Measurements from ENCODE around the gene MYO10. TPM values are rescaled to one million over a fixed set of nuclear protein-coding genes. Genes with fewer than 3 reads are reported as not detected.
"Not testable (repeated sequence)": the region's sequence is repeated elsewhere in the genome, so short reads cannot be mapped to it uniquely, and the experiment has no call there.

The MYO10 gene
- polyA plus RNA-seq (ENCODE audit: insufficient read length in 3 of 3), result 10 to 100 TPM; 38.1 to 42.3 (median 38.2) TPM

GRCh38 chr5:16936150-16936988 is at the start of gene MYO10:
TSS of gene MYO10 (minus strand) at chr5:16936288. CDS start at chr5:16935808, 480 bp downstream.
- DNase-seq (ENCODE audit: low read depth in 3 of 3, low spot score in 2 of 3), result peak in 1 of 3 donors; percentile 64

DNA sequence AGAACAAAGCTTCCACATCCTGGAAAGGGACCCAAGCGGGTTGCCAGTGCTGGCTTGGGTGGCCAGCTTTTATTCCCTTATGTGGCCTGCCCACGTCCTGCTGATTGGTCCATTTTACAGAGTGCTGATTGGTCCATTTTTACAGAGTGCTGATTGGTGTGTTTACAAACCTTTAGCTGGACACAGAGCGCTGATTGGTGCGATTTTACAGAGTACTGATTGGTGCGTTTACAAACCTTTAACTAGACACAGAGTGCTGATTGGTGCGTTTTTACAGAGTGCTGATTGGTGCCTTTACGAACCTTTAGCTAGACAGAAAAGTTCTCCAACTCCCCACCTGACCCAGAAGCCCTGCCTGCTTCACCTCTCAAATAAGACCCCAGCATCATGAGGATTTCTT is 49.2 kb upstream of the MYO10 start:
- DNase-seq (ENCODE audit: low read depth in 3 of 3, low spot score in 2 of 3), result not testable (repeated sequence)

GRCh38 chr5:16983972-16984371 is 47.9 kb upstream of the MYO10 start:
- no peak for DNase-seq (ENCODE audit: low read depth in 3 of 3, low spot score in 2 of 3)

GRCh38 chr5:16983022-16983639 is 47.0 kb upstream of the MYO10 start:
- no peak for DNase-seq (ENCODE audit: low read depth in 3 of 3, low spot score in 2 of 3)

DNA sequence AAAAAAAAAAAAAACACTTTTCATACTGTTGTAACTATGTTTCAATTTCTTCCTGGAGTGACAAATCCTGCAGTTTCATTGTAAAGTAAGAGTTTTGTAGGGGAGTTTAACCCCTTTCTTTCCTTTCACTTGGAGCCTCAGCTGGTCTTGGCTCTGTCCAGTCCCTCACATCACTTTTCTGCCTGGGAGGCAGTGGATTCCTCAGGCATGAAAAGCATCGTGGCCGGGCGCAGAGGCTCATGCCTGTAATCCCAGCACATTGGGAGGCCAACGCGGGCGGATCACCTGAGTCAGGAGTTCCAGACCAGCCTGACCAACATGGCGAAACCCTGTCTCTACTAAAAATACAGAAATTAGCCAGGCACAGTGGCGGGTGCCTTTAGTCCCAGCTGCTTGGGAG is 45.6 kb upstream of the MYO10 start:
- DNase-seq (ENCODE audit: low read depth in 3 of 3, low spot score in 2 of 3), result no peak

DNA sequence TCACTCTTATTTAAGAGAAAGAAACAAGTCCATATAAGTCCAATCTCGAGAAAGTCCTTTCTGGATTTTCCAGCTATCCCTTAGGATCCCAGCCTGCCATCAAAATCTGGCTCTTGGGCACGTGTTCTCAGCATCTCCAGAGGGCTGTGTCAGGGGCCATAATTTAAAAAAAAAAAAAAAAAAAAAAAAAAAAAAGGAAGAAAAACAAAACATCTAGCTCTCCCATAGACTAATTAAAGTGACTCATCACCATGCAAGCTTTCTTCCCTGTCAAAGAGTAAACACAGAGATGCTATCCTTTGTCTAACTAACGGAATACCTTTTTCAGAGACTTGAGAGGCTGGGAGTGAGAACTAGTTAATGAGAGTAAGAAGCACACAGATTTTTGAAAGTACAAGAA is 44.9 kb upstream of the MYO10 start:
- no peak for DNase-seq (ENCODE audit: low read depth in 3 of 3, low spot score in 2 of 3)

DNA sequence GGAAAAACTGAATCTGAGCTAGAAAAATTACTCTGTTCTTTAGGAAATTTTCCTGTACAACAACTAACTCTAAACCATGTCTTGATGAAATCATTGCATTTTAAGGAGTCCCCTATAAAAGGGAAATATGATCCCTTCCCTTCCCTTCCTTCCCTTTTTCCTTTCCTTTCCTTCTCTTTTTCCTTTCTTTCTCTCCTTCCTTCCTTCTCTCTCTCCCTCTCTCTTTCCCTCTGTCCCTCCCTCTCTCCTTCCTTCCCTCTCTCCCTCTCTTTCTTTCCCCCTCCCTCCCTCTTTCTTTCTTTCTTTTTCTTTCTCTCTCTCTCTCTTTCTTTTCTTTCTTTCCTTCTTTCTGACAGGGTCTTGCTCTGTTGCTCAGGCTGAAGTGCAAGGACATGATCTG is 42.2 kb upstream of the MYO10 start:
- no peak for DNase-seq (ENCODE audit: low read depth in 3 of 3, low spot score in 2 of 3)

DNA sequence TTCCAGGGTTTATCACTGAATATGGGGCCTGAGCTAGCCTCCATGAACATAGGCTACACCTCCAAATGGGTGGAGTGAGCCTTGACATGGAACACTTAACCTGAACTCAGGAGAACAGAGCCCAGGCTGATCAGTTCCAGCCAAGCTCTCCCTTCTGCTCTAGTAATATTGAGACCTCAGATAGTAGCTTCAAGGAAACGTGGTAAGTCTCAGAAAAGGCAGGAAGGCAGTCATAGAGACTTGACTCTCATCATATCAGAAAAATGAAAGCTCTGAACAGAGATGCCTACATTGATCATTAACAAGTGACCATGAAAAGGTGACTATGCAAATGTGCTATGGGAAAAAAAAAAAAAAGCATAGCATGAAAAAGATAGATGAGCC is 40.5 kb upstream of the MYO10 start:
- DNase-seq (ENCODE audit: low read depth in 3 of 3, low spot score in 2 of 3), result no peak

GRCh38 chr5:16975950-16976624 is 40.0 kb upstream of the MYO10 start:
- no peak for DNase-seq (ENCODE audit: low read depth in 3 of 3, low spot score in 2 of 3)

DNA sequence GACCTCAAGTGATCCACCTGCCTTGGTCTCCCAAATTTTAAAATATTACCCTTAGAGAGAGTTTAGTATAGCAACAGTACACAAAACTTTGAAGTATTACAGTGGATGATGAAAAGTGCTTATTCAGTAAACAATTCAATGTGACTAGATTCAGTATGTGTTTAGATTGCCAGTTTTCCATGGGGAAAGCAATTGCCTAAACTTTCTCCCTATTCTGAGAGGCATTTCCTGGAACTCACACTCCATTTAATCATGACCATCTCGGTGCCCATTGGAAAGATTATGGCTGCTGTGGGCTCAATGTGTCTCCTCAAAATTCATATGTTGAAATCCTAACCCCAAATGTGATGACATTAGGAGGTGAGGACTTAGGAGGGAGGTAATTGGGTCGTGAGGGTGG is 38.9 kb upstream of the MYO10 start:
- no peak for DNase-seq (ENCODE audit: low read depth in 3 of 3, low spot score in 2 of 3)

GRCh38 chr5:16970826-16971225 is 34.7 kb upstream of the MYO10 start:
- DNase-seq (ENCODE audit: low read depth in 3 of 3, low spot score in 2 of 3), result no peak

GRCh38 chr5:16970260-16970659 is 34.2 kb upstream of the MYO10 start:
- DNase-seq (ENCODE audit: low read depth in 3 of 3, low spot score in 2 of 3), result no peak

DNA sequence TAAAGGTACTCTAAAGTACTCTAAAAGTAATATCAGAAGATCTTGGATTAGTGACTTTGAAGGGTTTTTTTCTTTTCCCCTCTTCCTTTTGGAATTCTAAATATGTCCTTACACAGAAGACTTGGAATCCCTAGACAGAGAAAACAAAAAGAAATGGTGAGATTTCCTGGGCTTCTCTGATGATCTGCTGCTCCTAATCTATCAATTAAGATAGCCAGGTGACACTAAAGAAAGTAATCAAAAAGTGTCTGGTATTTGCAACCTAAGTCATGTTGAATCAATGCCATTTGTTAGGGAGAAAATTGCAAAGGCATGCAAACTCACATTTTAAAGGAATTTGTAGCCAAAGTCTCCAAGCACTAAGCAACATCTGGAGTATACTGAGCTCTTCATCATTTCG is 29.5 kb upstream of the MYO10 start:
- DNase-seq (ENCODE audit: low read depth in 3 of 3, low spot score in 2 of 3), result no peak

- no peak for DNase-seq (ENCODE audit: low read depth in 3 of 3, low spot score in 2 of 3)
These were observed 27.7 kb upstream of the MYO10 start for GRCh38 chr5:16963821-16964220.

- no peak for DNase-seq (ENCODE audit: low read depth in 3 of 3, low spot score in 2 of 3)
These were observed 25.0 kb upstream of the MYO10 start for GRCh38 chr5:16961131-16961530.

GRCh38 chr5:16957304-16958196 is 21.5 kb upstream of the MYO10 start:
- DNase-seq (ENCODE audit: low read depth in 3 of 3, low spot score in 2 of 3), result no peak

DNA sequence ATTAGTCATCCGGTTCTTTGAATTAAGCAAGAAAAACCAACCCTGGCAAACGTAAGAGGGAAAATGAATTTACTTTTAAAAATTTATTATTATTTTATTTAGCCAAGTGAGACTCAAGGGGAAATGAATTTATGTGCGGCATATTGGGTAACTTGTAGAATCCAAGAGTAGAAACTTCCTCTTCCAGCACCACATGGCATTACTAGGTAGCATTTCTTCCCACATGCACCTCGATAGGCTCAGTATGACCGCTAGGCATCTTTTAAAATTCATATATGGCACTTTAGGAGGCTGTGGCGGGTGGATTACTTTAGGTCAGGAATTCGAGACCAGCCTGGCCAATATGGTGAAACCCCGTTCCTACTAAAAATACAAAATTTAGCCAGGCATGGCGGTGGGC is 17.6 kb upstream of the MYO10 start:
- no peak for DNase-seq (ENCODE audit: low read depth in 3 of 3, low spot score in 2 of 3)

- DNase-seq (ENCODE audit: low read depth in 3 of 3, low spot score in 2 of 3), result no peak
These were observed 17.0 kb upstream of the MYO10 start for GRCh38 chr5:16952968-16953671.

DNA sequence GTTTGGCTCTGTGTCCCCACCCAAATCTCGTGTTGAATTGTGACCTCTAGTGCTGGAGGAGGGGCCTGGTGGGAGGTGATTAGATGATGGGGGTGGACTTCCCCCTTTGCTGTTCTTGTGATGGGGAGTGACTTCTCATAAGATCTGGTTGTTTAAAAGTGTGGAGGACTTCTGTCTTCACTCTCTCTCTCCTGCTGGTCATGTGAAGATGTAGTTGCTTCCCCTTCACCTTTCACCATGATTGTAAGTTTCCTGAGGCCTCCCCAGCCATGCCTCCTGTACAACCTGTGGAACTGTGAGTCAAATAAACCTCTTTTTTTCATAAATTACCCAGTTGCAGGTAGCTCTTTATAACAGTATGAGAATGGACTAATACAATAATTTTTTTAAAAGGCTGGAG is 10.6 kb upstream of the MYO10 start:
- no peak for DNase-seq (ENCODE audit: low read depth in 3 of 3, low spot score in 2 of 3)

All from right renal cortex interstitium (tissue), 3 donors.